ENCODE data around the gene POU6F2. TPM values are rescaled to one million over a fixed set of nuclear protein-coding genes. Genes with fewer than 3 reads are reported as not detected.

Gene POU6F2
- total and polyA plus RNA-seq, 2 experiments from 2014 or later: 7.2 to 7.3 TPM

GRCh38 chr7:38951213-38951612 lies 26.5 kb upstream of the POU6F2 start:
- no peaks in the 10 kb centered on the region for H3F3A ChIP-seq (replicated peaks; ENCODE audit: low read depth)
- Mint-ChIP-seq H3K9me3 (no peaks in the 10 kb centered on the region), H3K4me1 (0 out of 3 replicates have a peak, but pooled peaks cover 2% of the 10 kb centered on the region), H3K4me3 (no peak overlapping the region), H3K27me3 (ENCODE audit: insufficient read depth, low read depth, poor library complexity) (peaks cover 2% of the 10 kb centered on the region), H3K27ac (no peak overlapping the region), H3K36me3 (ENCODE audit: low read depth) (no peaks in the 10 kb centered on the region)
- DNase-seq (ENCODE audit: low spot score) (no peak), ATAC-seq (no peak)
- H3K4me2 ChIP-seq: no peak overlapping the region
- no peak overlapping the region for H3K27ac ChIP-seq (ENCODE audit: low read depth)
- H3K9me2 ChIP-seq (ENCODE audit: insufficient read depth): no peaks in the 10 kb centered on the region
- no peaks in the 10 kb centered on the region for H3K36me3 ChIP-seq (ENCODE audit: insufficient read depth)
- no peak overlapping the region for H3K4me3 ChIP-seq
- TF ChIP-seq ZNF331 (CRISPR knock-in tag; IDR thresholded peaks at IDR 0.05; ENCODE audit: low read depth) (no peak), ZNF114 (CRISPR knock-in tag; IDR thresholded peaks at IDR 0.05) (no peak)
- TF ChIP-seq, protein P1, sequence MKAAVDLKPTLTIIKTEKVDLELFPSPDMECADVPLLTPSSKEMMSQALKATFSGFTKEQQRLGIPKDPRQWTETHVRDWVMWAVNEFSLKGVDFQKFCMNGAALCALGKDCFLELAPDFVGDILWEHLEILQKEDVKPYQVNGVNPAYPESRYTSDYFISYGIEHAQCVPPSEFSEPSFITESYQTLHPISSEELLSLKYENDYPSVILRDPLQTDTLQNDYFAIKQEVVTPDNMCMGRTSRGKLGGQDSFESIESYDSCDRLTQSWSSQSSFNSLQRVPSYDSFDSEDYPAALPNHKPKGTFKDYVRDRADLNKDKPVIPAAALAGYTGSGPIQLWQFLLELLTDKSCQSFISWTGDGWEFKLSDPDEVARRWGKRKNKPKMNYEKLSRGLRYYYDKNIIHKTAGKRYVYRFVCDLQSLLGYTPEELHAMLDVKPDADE (IDR thresholded peaks at IDR 0.05): no peak
- TF ChIP-seq, protein P2, sequence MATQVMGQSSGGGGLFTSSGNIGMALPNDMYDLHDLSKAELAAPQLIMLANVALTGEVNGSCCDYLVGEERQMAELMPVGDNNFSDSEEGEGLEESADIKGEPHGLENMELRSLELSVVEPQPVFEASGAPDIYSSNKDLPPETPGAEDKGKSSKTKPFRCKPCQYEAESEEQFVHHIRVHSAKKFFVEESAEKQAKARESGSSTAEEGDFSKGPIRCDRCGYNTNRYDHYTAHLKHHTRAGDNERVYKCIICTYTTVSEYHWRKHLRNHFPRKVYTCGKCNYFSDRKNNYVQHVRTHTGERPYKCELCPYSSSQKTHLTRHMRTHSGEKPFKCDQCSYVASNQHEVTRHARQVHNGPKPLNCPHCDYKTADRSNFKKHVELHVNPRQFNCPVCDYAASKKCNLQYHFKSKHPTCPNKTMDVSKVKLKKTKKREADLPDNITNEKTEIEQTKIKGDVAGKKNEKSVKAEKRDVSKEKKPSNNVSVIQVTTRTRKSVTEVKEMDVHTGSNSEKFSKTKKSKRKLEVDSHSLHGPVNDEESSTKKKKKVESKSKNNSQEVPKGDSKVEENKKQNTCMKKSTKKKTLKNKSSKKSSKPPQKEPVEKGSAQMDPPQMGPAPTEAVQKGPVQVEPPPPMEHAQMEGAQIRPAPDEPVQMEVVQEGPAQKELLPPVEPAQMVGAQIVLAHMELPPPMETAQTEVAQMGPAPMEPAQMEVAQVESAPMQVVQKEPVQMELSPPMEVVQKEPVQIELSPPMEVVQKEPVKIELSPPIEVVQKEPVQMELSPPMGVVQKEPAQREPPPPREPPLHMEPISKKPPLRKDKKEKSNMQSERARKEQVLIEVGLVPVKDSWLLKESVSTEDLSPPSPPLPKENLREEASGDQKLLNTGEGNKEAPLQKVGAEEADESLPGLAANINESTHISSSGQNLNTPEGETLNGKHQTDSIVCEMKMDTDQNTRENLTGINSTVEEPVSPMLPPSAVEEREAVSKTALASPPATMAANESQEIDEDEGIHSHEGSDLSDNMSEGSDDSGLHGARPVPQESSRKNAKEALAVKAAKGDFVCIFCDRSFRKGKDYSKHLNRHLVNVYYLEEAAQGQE (IDR thresholded peaks at IDR 0.05; ENCODE audit: unreplicated experiment): no peak
- H3K27me3 ChIP-seq (ENCODE audit: insufficient read depth): no peaks in the 10 kb centered on the region
- no peaks in the 10 kb centered on the region for H3K4me1 ChIP-seq (ENCODE audit: insufficient read depth)
- no peaks in the 10 kb centered on the region for H4K20me1 ChIP-seq (replicated peaks; ENCODE audit: insufficient read depth)
- H2AFZ ChIP-seq: peak overlapping the region; percentile 16; the same call in 1 of the 2 replicates
- H3K79me2 ChIP-seq (replicated peaks; ENCODE audit: insufficient read depth): no peaks in the 10 kb centered on the region

- no peak overlapping the region for H3K27ac ChIP-seq (ENCODE audit: low read depth)
- no peak for ATAC-seq
- TF ChIP-seq EZH2phosphoT487 (IDR thresholded peaks at IDR 0.05; ENCODE audit: unreplicated experiment) (no peak), CTCF (conservative IDR thresholded peaks at IDR 0.05; ENCODE audit: low read depth in 2 of 2) (no peak), ZNF331 (CRISPR knock-in tag; IDR thresholded peaks at IDR 0.05; ENCODE audit: low read depth) (no peak), NANOG (IDR thresholded peaks at IDR 0.05; ENCODE audit: borderline replicate concordance) (no peak), JUNB (IDR thresholded peaks at IDR 0.05; ENCODE audit: unreplicated experiment) (no peak), CREB1 (CRISPR knock-in tag; IDR thresholded peaks at IDR 0.05; ENCODE audit: low read depth) (no peak)
- TF ChIP-seq, protein P1 (IDR thresholded peaks at IDR 0.05): no peak
- TF ChIP-seq, protein P2 (IDR thresholded peaks at IDR 0.05; ENCODE audit: unreplicated experiment): no peak
Observed at GRCh38 chr7:38953227-38953626, 24.5 kb upstream of the POU6F2 start.

More at GRCh38 chr7:38953227-38953626, 24.5 kb upstream of the POU6F2 start:
- H3K36me3 Mint-ChIP-seq (ENCODE audit: low read depth): no peaks in the 10 kb centered on the region
- Histone ChIP-seq H3K4me1 (ENCODE audit: insufficient read depth) (no peaks in the 10 kb centered on the region), H4K20me1 (replicated peaks; ENCODE audit: insufficient read depth) (no peaks in the 10 kb centered on the region), H3K36me3 (ENCODE audit: insufficient read depth) (no peaks in the 10 kb centered on the region), H2AFZ (no peak overlapping the region), H3K9me2 (ENCODE audit: insufficient read depth) (no peaks in the 10 kb centered on the region), H3K4me3 (no peak overlapping the region), H3K4me2 (no peak overlapping the region), H3K27me3 (ENCODE audit: insufficient read depth) (no peaks in the 10 kb centered on the region), H3F3A (replicated peaks; ENCODE audit: low read depth) (no peaks in the 10 kb centered on the region), H3K79me2 (replicated peaks; ENCODE audit: insufficient read depth) (no peaks in the 10 kb centered on the region)
- no peaks in the 10 kb centered on the region for H3K9me3 Mint-ChIP-seq
- H3K27ac Mint-ChIP-seq: no peak overlapping the region
- H3K27me3 Mint-ChIP-seq (ENCODE audit: insufficient read depth, low read depth, poor library complexity): peaks cover 4% of the 10 kb centered on the region
- no peak overlapping the region for H3K4me3 Mint-ChIP-seq
- 0 out of 3 replicates have a peak, but pooled peaks cover 2% of the 10 kb centered on the region for H3K4me1 Mint-ChIP-seq
- DNase-seq (ENCODE audit: low spot score): no peak

Data from GM23338 (cell line).